Measurements from ENCODE around the gene HMGXB3. TPM values are rescaled to one million over a fixed set of nuclear protein-coding genes. Genes with fewer than 3 reads are reported as not detected.
A peak's percentile ranks its signal among the peaks of the same experiment; 100 is the strongest.

The HMGXB3 gene
- total and polyA plus RNA-seq, 2 of the 13 experiments (the other 11 are each of a cell fraction or from before 2014, with no cell fraction given): 18.8 to 23.8 TPM

- TF ChIP-seq PAXIP1 (CRISPR knock-in tag; conservative IDR thresholded peaks at IDR 0.05): peak; percentile 43
- peak; percentile 92 for TF ChIP-seq ZSCAN31 (CRISPR knock-in tag; IDR thresholded peaks at IDR 0.05; ENCODE audit: low read depth)
- TF ChIP-seq NR2F6 (IDR thresholded peaks at IDR 0.05): no peak
- peak; percentile 69; the same call in 1 of the 2 replicates for TF ChIP-seq NR2F6 (CRISPR knock-in tag; IDR thresholded peaks at IDR 0.05)
- TF ChIP-seq BRF2 (CRISPR knock-in tag; IDR thresholded peaks at IDR 0.05): no peak
- TF ChIP-seq ZBTB7B (CRISPR knock-in tag; IDR thresholded peaks at IDR 0.05): peak; percentile 85
- no peak for TF ChIP-seq ZFP36L2 (CRISPR knock-in tag; IDR thresholded peaks at IDR 0.05)
- TF ChIP-seq ZBED4 (CRISPR knock-in tag; IDR thresholded peaks at IDR 0.05; ENCODE audit: borderline replicate concordance): peak; percentile 50; the same call in 1 of the 2 replicates
- no peak for TF ChIP-seq ZNF615 (CRISPR knock-in tag; IDR thresholded peaks at IDR 0.05; ENCODE audit: borderline replicate concordance)
- TF ChIP-seq DDIT3 (CRISPR knock-in tag; IDR thresholded peaks at IDR 0.05): no peak
- TF ChIP-seq EEA1 (CRISPR knock-in tag; IDR thresholded peaks at IDR 0.05; ENCODE audit: borderline replicate concordance): no peak
- peak; percentile 82 for TF ChIP-seq BHLHE40 (IDR thresholded peaks at IDR 0.05; ENCODE audit: low read length)
- TF ChIP-seq ZSCAN12 (CRISPR knock-in tag; IDR thresholded peaks at IDR 0.05): no peak
- TF ChIP-seq MAX (IDR thresholded peaks at IDR 0.05): peak; percentile 89
- TF ChIP-seq ZXDC (CRISPR knock-in tag; IDR thresholded peaks at IDR 0.05): peak; percentile 17; the same call in 1 of the 2 replicates
- TF ChIP-seq MEIS2 (CRISPR knock-in tag; IDR thresholded peaks at IDR 0.05): peak; percentile 12; the same call in 1 of the 2 replicates
Measured at GRCh38 chr5:150000256-150000989, at the start of gene HMGXB3, which contains the start of gene TIGD6 (continued).
